Measurements from ENCODE around the gene CFAP77.

DNA sequence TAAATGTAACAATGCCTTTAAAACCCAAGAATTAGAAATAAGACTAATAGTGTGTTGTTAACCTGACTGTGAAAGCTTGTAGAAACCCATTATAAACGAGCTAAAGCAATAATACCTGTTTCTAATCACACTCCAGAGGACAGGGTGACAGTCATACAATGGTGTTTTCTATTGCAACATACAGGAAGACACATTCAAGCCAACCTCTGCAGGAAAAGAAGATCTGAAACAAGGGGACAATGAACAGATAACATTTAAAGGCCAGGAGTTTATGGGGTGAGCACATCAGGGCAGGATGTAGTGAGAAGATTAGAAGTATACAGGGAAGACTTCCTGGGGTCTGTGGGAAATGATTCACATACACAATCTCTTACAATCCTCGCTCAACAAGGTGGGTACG lies 186.2 kb downstream of the CFAP77 start:
- TF ChIP-seq, protein P1, sequence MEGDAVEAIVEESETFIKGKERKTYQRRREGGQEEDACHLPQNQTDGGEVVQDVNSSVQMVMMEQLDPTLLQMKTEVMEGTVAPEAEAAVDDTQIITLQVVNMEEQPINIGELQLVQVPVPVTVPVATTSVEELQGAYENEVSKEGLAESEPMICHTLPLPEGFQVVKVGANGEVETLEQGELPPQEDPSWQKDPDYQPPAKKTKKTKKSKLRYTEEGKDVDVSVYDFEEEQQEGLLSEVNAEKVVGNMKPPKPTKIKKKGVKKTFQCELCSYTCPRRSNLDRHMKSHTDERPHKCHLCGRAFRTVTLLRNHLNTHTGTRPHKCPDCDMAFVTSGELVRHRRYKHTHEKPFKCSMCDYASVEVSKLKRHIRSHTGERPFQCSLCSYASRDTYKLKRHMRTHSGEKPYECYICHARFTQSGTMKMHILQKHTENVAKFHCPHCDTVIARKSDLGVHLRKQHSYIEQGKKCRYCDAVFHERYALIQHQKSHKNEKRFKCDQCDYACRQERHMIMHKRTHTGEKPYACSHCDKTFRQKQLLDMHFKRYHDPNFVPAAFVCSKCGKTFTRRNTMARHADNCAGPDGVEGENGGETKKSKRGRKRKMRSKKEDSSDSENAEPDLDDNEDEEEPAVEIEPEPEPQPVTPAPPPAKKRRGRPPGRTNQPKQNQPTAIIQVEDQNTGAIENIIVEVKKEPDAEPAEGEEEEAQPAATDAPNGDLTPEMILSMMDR (IDR thresholded peaks at IDR 0.05), result no peak
- TF ChIP-seq POLR2A (IDR thresholded peaks at IDR 0.05), result no peak
